ENCODE measurements around the gene ZNF782.

GRCh38 chr9:96868709-96869108 lies 14.4 kb upstream of the ZNF782 start:
- TF ChIP-seq CTCF (IDR thresholded peaks at IDR 0.05) (no peak), POLR2A (IDR thresholded peaks at IDR 0.05) (no peak)

All from thyroid gland (tissue), 4 donors.